ENCODE measurements around the gene TAF4B.
"Not testable (repeated sequence)": the region's sequence is repeated elsewhere in the genome, so short reads cannot be mapped to it uniquely, and the experiment has no call there.

Gene TAF4B

GRCh38 chr18:26429535-26430226, 203.4 kb downstream of the TAF4B start:
- DNase-seq (no peak), ATAC-seq (no peak)

- DNase-seq = no peak
- no peak for ATAC-seq
Measured at GRCh38 chr18:26432651-26433424, 206.6 kb downstream of the TAF4B start.

GRCh38 chr18:26434887-26435286, 208.6 kb downstream of the TAF4B start:
- ATAC-seq (no peak), DNase-seq (no peak)

GRCh38 chr18:26435415-26436095, 209.3 kb downstream of the TAF4B start:
- no peak for DNase-seq
- no peak for ATAC-seq

GRCh38 chr18:26436176-26437051, 210.2 kb downstream of the TAF4B start:
- no peak for ATAC-seq
- DNase-seq = no peak

- ATAC-seq = not testable (repeated sequence)
Measured at GRCh38 chr18:26437634-26438033, 211.4 kb downstream of the TAF4B start.

GRCh38 chr18:26438980-26439379, 212.7 kb downstream of the TAF4B start:
- ATAC-seq = no peak

More at GRCh38 chr18:26437634-26438033, 211.4 kb downstream of the TAF4B start:
- DNase-seq = not testable (repeated sequence)

GRCh38 chr18:26439537-26439936, 213.3 kb downstream of the TAF4B start:
- DNase-seq = no peak

More at GRCh38 chr18:26438980-26439379, 212.7 kb downstream of the TAF4B start:
- DNase-seq = no peak

GRCh38 chr18:26440644-26441043, 214.4 kb downstream of the TAF4B start:
- ATAC-seq = no peak
- DNase-seq = no peak

More at GRCh38 chr18:26439537-26439936, 213.3 kb downstream of the TAF4B start:
- no peak for ATAC-seq
